ENCODE results near the gene TPST2.

Gene TPST2

GRCh38 chr22:26486394-26486793, 103.5 kb downstream of the TPST2 start:
- H3K36me3 ChIP-seq (ENCODE audit: control insufficient read depth, insufficient read depth, low read length), result no peaks in the 10 kb centered on the region
- H3K27me3 ChIP-seq (ENCODE audit: control insufficient read depth, insufficient read depth, low read length), result no peaks in the 10 kb centered on the region
- H3K9me3 ChIP-seq (ENCODE audit: control insufficient read depth, low read length), result no peaks in the 10 kb centered on the region
- H3K79me2 ChIP-seq, result peaks cover 3% of the 10 kb centered on the region
- H3K9ac ChIP-seq, result no peak overlapping the region
- H3K4me1 ChIP-seq, result peaks cover 3% of the 10 kb centered on the region
- H2AFZ ChIP-seq, result no peak overlapping the region
- no peak overlapping the region for H3K27ac ChIP-seq
- H3K4me3 ChIP-seq (ENCODE audit: low read depth, low read length), result no peak overlapping the region
- no peak for TF ChIP-seq CTCF (IDR thresholded peaks at IDR 0.05)
- no peak overlapping the region for H3K4me2 ChIP-seq (ENCODE audit: low read length)

- Histone ChIP-seq H3K4me3 (ENCODE audit: low read depth, low read length) (no peak overlapping the region), H3K27ac (no peak overlapping the region), H2AFZ (no peak overlapping the region), H3K9ac (no peak overlapping the region), H3K4me1 (peaks cover 3% of the 10 kb centered on the region), H3K36me3 (ENCODE audit: control insufficient read depth, insufficient read depth, low read length) (no peaks in the 10 kb centered on the region), H3K9me3 (ENCODE audit: control insufficient read depth, low read length) (no peaks in the 10 kb centered on the region), H3K27me3 (ENCODE audit: control insufficient read depth, insufficient read depth, low read length) (no peaks in the 10 kb centered on the region), H3K79me2 (peaks cover 3% of the 10 kb centered on the region), H3K4me2 (ENCODE audit: low read length) (no peak overlapping the region)
- no peak for TF ChIP-seq CTCF (IDR thresholded peaks at IDR 0.05)
Measured at GRCh38 chr22:26485806-26486390, 104.0 kb downstream of the TPST2 start.

- no peaks in the 10 kb centered on the region for H3K27me3 ChIP-seq (ENCODE audit: control insufficient read depth, insufficient read depth, low read length)
- no peak overlapping the region for H3K9ac ChIP-seq
- H3K4me2 ChIP-seq (ENCODE audit: low read length), result peak overlapping the region; percentile 70
- H3K9me3 ChIP-seq (ENCODE audit: control insufficient read depth, low read length), result no peaks in the 10 kb centered on the region
- H3K4me3 ChIP-seq (ENCODE audit: low read depth, low read length), result peak overlapping the region; percentile 86
- peaks cover 3% of the 10 kb centered on the region for H3K79me2 ChIP-seq
- no peak for TF ChIP-seq CTCF (IDR thresholded peaks at IDR 0.05)
- H3K4me1 ChIP-seq, result peaks cover 3% of the 10 kb centered on the region
- no peaks in the 10 kb centered on the region for H3K36me3 ChIP-seq (ENCODE audit: control insufficient read depth, insufficient read depth, low read length)
- H2AFZ ChIP-seq, result no peak overlapping the region
- no peak overlapping the region for H3K27ac ChIP-seq
Measured at GRCh38 chr22:26485013-26485412, 104.9 kb downstream of the TPST2 start.

GRCh38 chr22:26484360-26484706, 105.6 kb downstream of the TPST2 start:
- no peak overlapping the region for H3K9ac ChIP-seq
- peak overlapping the region; percentile 93 for H2AFZ ChIP-seq
- H3K4me2 ChIP-seq (ENCODE audit: low read length), result peak overlapping the region; percentile 70
- H3K4me3 ChIP-seq (ENCODE audit: low read depth, low read length), result peak overlapping the region; percentile 86
- no peaks in the 10 kb centered on the region for H3K9me3 ChIP-seq (ENCODE audit: control insufficient read depth, low read length)
- H3K36me3 ChIP-seq (ENCODE audit: control insufficient read depth, insufficient read depth, low read length), result no peaks in the 10 kb centered on the region
- peak overlapping the region; percentile 70 for H3K27ac ChIP-seq
- TF ChIP-seq CTCF (IDR thresholded peaks at IDR 0.05), result no peak
- H3K27me3 ChIP-seq (ENCODE audit: control insufficient read depth, insufficient read depth, low read length), result no peaks in the 10 kb centered on the region
- peaks cover 3% of the 10 kb centered on the region for H3K4me1 ChIP-seq
- H3K79me2 ChIP-seq, result peaks cover 3% of the 10 kb centered on the region

Measured in parathyroid adenoma (tissue), 2 donors.